ENCODE measurements around the gene RYR1. TPM values are rescaled to one million over a fixed set of nuclear protein-coding genes. Genes with fewer than 3 reads are reported as not detected.

RYR1 gene
- total and polyA plus RNA-seq, 4 donors, result 2.8 to 7.6 (median 4.0) TPM

DNA sequence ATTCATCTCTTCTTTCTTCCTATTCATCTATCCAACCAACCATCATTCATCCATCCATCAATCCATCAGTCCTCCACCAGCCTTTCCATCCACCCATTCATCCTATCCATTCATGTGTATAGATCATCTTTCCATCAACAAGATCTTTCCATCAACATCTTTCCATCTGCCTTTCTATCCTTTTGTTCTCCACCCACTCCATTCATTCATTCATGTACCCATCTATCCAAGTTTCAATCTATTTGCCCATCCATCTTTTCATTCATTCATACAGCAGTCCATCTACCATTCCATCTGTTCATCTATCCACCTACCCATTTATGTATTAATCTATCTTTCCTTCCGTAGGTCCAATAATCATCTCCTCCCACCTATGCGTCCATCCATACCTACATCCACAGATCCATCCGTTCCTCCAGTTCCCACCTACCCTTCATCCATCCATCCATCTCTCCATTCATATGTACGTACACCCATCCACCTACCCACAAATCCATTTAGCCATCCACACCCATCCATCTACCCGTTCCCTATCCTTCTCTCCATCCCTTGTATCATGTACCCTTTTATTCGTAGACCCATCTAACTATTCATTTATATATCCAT lies 53.3 kb downstream of the RYR1 start:
- Histone ChIP-seq H3K27me3 (ENCODE audit: control insufficient read depth in 3 of 3, insufficient read depth in 3 of 3, low read length in 2 of 3) (no peaks in the 10 kb centered on the region), H3K36me3 (ENCODE audit: control insufficient read depth in 4 of 4, insufficient read depth in 4 of 4, low read length in 4 of 4) (no peaks in the 10 kb centered on the region), H3K4me3 (no peak overlapping the region), H3K9me3 (ENCODE audit: control insufficient read depth in 4 of 4, insufficient read depth in 3 of 4, low read length in 3 of 4) (peaks cover 0 to 3% (median 1%) of the 10 kb centered on the region in 4 donors), H3K27ac (ENCODE audit: low read depth in 1 of 2, low read length in 1 of 2) (no peak overlapping the region), H3K4me1 (ENCODE audit: control insufficient read depth in 5 of 5, insufficient read depth in 5 of 5, low read length in 5 of 5) (no peaks in the 10 kb centered on the region), H3K9ac (ENCODE audit: insufficient read depth in 1 of 2, low read length in 2 of 2) (no peak overlapping the region)
- ATAC-seq (ENCODE audit: insufficient read depth, low FRiP score) (no peak), DNase-seq (no peak)
- TF ChIP-seq, protein P1, sequence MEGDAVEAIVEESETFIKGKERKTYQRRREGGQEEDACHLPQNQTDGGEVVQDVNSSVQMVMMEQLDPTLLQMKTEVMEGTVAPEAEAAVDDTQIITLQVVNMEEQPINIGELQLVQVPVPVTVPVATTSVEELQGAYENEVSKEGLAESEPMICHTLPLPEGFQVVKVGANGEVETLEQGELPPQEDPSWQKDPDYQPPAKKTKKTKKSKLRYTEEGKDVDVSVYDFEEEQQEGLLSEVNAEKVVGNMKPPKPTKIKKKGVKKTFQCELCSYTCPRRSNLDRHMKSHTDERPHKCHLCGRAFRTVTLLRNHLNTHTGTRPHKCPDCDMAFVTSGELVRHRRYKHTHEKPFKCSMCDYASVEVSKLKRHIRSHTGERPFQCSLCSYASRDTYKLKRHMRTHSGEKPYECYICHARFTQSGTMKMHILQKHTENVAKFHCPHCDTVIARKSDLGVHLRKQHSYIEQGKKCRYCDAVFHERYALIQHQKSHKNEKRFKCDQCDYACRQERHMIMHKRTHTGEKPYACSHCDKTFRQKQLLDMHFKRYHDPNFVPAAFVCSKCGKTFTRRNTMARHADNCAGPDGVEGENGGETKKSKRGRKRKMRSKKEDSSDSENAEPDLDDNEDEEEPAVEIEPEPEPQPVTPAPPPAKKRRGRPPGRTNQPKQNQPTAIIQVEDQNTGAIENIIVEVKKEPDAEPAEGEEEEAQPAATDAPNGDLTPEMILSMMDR (IDR thresholded peaks at IDR 0.05; ENCODE audit: control extremely low read depth, extremely low read depth), result no peak
- WGBS, 2 donors, result 93 to 96% methylated on average over 6 of the region's 6 CpGs

DNA sequence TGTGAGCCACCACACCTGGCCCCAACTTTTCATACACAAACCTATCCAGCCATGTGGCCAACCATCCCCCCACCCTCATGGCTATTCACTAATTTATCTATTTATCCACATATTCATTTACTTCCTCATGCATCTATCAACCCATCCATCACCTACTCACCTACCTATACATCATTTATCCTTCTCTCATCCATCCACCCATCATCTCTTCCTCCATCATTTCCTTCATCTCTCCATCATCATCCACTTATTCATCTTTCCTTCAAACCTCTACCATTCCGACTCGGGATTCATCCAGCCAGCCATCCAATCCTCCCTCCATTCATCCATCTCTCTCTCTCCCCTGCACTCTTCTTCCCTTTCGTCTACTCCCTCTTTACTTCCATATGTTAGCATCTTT lies 54.6 kb downstream of the RYR1 start:
- H3K36me3 ChIP-seq (ENCODE audit: control insufficient read depth in 4 of 4, insufficient read depth in 4 of 4, low read length in 4 of 4), result no peaks in the 10 kb centered on the region
- no peaks in the 10 kb centered on the region for H3K27me3 ChIP-seq (ENCODE audit: control insufficient read depth in 3 of 3, insufficient read depth in 3 of 3, low read length in 2 of 3)
- no peak overlapping the region for H3K4me3 ChIP-seq
- DNase-seq (no peak), ATAC-seq (ENCODE audit: insufficient read depth, low FRiP score) (no peak)
- TF ChIP-seq, protein P1 (IDR thresholded peaks at IDR 0.05; ENCODE audit: control extremely low read depth, extremely low read depth), result no peak
- H3K9me3 ChIP-seq (ENCODE audit: control insufficient read depth in 4 of 4, insufficient read depth in 3 of 4, low read length in 3 of 4), result peaks cover 0 to 5% (median 2%) of the 10 kb centered on the region in 4 donors
- WGBS, 2 donors, result 92 to 93% methylated on average over 3 of the region's 3 CpGs
- H3K4me1 ChIP-seq (ENCODE audit: control insufficient read depth in 5 of 5, insufficient read depth in 5 of 5, low read length in 5 of 5), result no peaks in the 10 kb centered on the region
- no peak overlapping the region for H3K9ac ChIP-seq (ENCODE audit: insufficient read depth in 1 of 2, low read length in 2 of 2)
- no peak overlapping the region for H3K27ac ChIP-seq (ENCODE audit: low read depth in 1 of 2, low read length in 1 of 2)

DNA sequence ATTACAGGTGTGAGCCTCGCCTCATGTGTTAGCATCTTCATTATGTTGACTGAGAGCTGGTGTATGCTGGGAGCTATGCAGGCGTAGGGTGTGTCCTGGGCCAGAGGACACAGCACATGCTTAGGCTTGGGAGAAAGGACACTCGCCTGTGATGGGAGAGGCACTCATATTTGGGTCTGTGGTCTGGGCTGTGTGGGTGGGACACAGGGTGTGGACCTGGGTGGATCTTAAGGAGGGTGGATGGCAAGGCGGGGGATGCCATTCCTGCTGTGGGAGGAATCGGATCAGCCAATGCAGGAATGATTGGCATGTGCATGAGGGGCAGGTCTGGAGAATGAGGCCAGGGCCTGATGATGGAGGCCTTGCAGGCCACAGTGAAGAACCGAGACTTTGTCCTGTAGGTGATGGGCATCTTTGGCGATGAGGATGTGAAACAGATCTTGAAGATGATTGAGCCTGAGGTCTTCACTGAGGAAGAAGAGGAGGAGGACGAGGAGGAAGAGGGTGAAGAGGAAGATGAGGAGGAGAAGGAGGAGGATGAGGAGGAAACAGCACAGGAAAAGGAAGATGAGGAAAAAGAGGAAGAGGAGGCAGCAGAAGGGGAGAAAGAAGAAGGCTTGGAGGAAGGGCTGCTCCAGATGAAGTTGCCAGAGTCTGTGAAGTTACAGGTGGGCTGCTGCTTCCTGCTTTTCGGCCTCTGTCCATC lies 55.4 kb downstream of the RYR1 start:
- no peaks in the 10 kb centered on the region for H3K27me3 ChIP-seq (ENCODE audit: control insufficient read depth in 3 of 3, insufficient read depth in 3 of 3, low read length in 2 of 3)
- 78 to 82% methylated on average over 9 of the region's 9 CpGs for WGBS, 2 donors
- no peak overlapping the region for H3K27ac ChIP-seq (ENCODE audit: low read depth in 1 of 2, low read length in 1 of 2)
- TF ChIP-seq, protein P1 (IDR thresholded peaks at IDR 0.05; ENCODE audit: control extremely low read depth, extremely low read depth), result no peak
- H3K9me3 ChIP-seq (ENCODE audit: control insufficient read depth in 4 of 4, insufficient read depth in 3 of 4, low read length in 3 of 4), result peaks cover 0 to 5% (median 2%) of the 10 kb centered on the region in 4 donors
- H3K4me3 ChIP-seq, result no peak overlapping the region
- no peaks in the 10 kb centered on the region for H3K4me1 ChIP-seq (ENCODE audit: control insufficient read depth in 5 of 5, insufficient read depth in 5 of 5, low read length in 5 of 5)
- ATAC-seq (ENCODE audit: insufficient read depth, low FRiP score) (no peak), DNase-seq (no peak)
- H3K9ac ChIP-seq (ENCODE audit: insufficient read depth in 1 of 2, low read length in 2 of 2), result no peak overlapping the region
- no peaks in the 10 kb centered on the region for H3K36me3 ChIP-seq (ENCODE audit: control insufficient read depth in 4 of 4, insufficient read depth in 4 of 4, low read length in 4 of 4)
